ENCODE results near the gene TAS2R60. TPM values are rescaled to one million over a fixed set of nuclear protein-coding genes. Genes with fewer than 3 reads are reported as not detected.
A peak's percentile ranks its signal among the peaks of the same experiment; 100 is the strongest.
"Not testable (repeated sequence)": the region's sequence is repeated elsewhere in the genome, so short reads cannot be mapped to it uniquely, and the experiment has no call there.

Gene TAS2R60
- polyA plus RNA-seq, 3 donors, result 0.35 TPM; not detected in 2

GRCh38 chr7:143467724-143468123 lies 24.5 kb downstream of the TAS2R60 start:
- Histone ChIP-seq H3K9me3 (replicated peaks in 1 of 2; ENCODE audit: control insufficient read depth in 1 of 2, insufficient read depth in 1 of 2, low read length in 2 of 2) (peaks cover 9 to 13% of the 10 kb centered on the region in 2 donors), H3K27me3 (ENCODE audit: control insufficient read depth in 2 of 2, insufficient read depth in 2 of 2, low read length in 2 of 2) (no peaks in the 10 kb centered on the region), H4K20me1 (ENCODE audit: insufficient read depth, low read length) (no peaks in the 10 kb centered on the region), H3K4me3 (replicated peaks in 1 of 3; ENCODE audit: low read depth in 2 of 3, low read length in 3 of 3) (no peak overlapping the region), H3K4me1 (ENCODE audit: control insufficient read depth in 1 of 2, insufficient read depth in 2 of 2, low read length in 2 of 2) (peaks cover 7 to 11% of the 10 kb centered on the region in 2 donors), H3K27ac (ENCODE audit: low read depth in 1 of 2, low read length in 2 of 2) (no peak overlapping the region), H3K36me3 (replicated peaks in 1 of 2; ENCODE audit: control insufficient read depth in 1 of 2, insufficient read depth in 2 of 2, low read length in 2 of 2) (no peaks in the 10 kb centered on the region), H3K4me2 (replicated peaks; ENCODE audit: extremely low read depth, low read length, poor library complexity, severe bottlenecking) (no peak overlapping the region), H3K9ac (ENCODE audit: insufficient read depth, low read length, poor library complexity, severe bottlenecking) (no peak overlapping the region), H3K79me2 (ENCODE audit: insufficient read depth, low read length) (peaks cover 18% of the 10 kb centered on the region), H2AFZ (ENCODE audit: insufficient read depth, low read depth, low read length, poor library complexity, severe bottlenecking) (no peak overlapping the region)
- 100% methylated on average over 1 of the region's 1 CpG for WGBS (ENCODE audit: insufficient coverage)
- H3K36me3 Mint-ChIP-seq, result peaks cover 15 to 20% of the 10 kb centered on the region in 2 donors
- peaks cover 0 to 2% (median 1%) of the 10 kb centered on the region in 3 donors for H3K27me3 Mint-ChIP-seq (ENCODE audit: low read depth in 3 of 3)
- H3K9me3 Mint-ChIP-seq, result peaks cover 5 to 18% (median 11%) of the 10 kb centered on the region in 7 donors
- H3K4me1 Mint-ChIP-seq, result peaks cover 11% of the 10 kb centered on the region
- no peak for TF ChIP-seq CTCF (IDR thresholded peaks at IDR 0.05)
- intact Hi-C loops (cut with micrococcal nuclease), result no loop called here
- no peak overlapping the region for H3K27ac Mint-ChIP-seq
- H3K4me3 Mint-ChIP-seq, result no peak overlapping the region
- no peak for DNase-seq

DNA sequence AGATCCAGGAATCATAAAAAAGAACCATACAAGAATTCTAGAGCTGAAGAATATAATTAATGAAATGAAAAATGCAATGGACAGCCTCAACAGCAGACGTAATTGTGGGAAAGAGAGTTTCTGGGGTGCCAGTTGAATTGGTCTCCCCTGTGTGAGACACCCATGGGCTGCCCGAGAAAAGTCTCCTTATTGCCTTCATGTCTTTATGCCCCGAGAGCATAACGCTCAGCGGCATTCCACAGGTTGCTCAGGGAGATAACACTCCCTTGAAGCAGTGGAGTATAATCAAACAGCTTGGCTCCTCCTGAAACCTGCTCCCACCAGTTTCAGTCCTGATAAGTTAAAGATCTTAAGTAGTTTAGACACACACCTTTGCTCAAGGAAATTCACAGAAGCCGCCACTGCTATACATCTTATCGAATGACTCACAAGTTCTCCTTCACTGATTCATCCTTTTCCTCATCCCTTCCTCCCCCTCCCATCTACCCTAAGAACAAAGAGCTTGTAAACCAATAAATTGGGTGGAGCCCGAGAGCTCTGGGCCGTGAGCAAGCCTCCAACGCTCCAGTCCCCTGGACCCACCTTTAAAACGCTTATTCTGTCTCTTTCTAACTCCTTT lies 28.9 kb downstream of the TAS2R60 start:
- H3K79me2 ChIP-seq (ENCODE audit: insufficient read depth, low read length); H3K27me3 Mint-ChIP-seq (ENCODE audit: low read depth in 3 of 3); H3K4me1 Mint-ChIP-seq; DNase-seq; H3K4me2 ChIP-seq (replicated peaks; ENCODE audit: extremely low read depth, low read length, poor library complexity, severe bottlenecking); H3K27me3 ChIP-seq (ENCODE audit: control insufficient read depth in 2 of 2, insufficient read depth in 2 of 2, low read length in 2 of 2); H3K4me3 ChIP-seq (replicated peaks in 1 of 3; ENCODE audit: low read depth in 2 of 3, low read length in 3 of 3); H3K27ac ChIP-seq (ENCODE audit: low read depth in 1 of 2, low read length in 2 of 2); H3K4me3 Mint-ChIP-seq; intact Hi-C loops (cut with micrococcal nuclease); H4K20me1 ChIP-seq (ENCODE audit: insufficient read depth, low read length); H3K9ac ChIP-seq (ENCODE audit: insufficient read depth, low read length, poor library complexity, severe bottlenecking); H2AFZ ChIP-seq (ENCODE audit: insufficient read depth, low read depth, low read length, poor library complexity, severe bottlenecking); H3K4me1 ChIP-seq (ENCODE audit: control insufficient read depth in 1 of 2, insufficient read depth in 2 of 2, low read length in 2 of 2); H3K36me3 ChIP-seq (replicated peaks in 1 of 2; ENCODE audit: control insufficient read depth in 1 of 2, insufficient read depth in 2 of 2, low read length in 2 of 2): not testable (repeated sequence)
- Mint-ChIP-seq H3K27ac (peak overlapping the region in 1 of 7 donors; percentile 31), H3K9me3 (peaks cover 5 to 20% (median 13%) of the 10 kb centered on the region in 7 donors), H3K36me3 (peaks cover 14% of the 10 kb centered on the region in 2 donors)
- whole genome bisulfite sequencing (ENCODE audit: insufficient coverage), result 100% methylated on average over 5 of the region's 11 CpGs
- H3K9me3 ChIP-seq (replicated peaks in 1 of 2; ENCODE audit: control insufficient read depth in 1 of 2, insufficient read depth in 1 of 2, low read length in 2 of 2), result peaks cover 9 to 13% of the 10 kb centered on the region in 2 donors

Measured in CD14-positive monocyte (primary cell).